H9 (cell line): ENCODE measurements around the gene RGS6. TPM values are rescaled to one million over a fixed set of nuclear protein-coding genes. Genes with fewer than 3 reads are reported as not detected.

Experiments used
- DNase-seq: peaks from one replicate; pipeline ENCODE4 v3.0.0-alpha.2; 2017
- H2AFZ ChIP-seq: one replicate; pipeline ENCODE4 v1.6.1; 2013; ENCODE audit warnings: mild to moderate bottlenecking, low read length, control low read depth, moderate library complexity
- H2AK5ac ChIP-seq: 2 replicates; pipeline ENCODE4 v1.6.1; 2013; ENCODE audit warnings: low read length, control low read depth, mixed read lengths; ENCODE audit not compliant: insufficient read length
- H2BK120ac ChIP-seq: one replicate; pipeline ENCODE4 v1.6.1; 2013; ENCODE audit warnings: low read depth, mild to moderate bottlenecking, low read length, control low read depth, inconsistent platforms; ENCODE audit not compliant: poor library complexity, severe bottlenecking
- H2BK12ac ChIP-seq: 2 replicates; pipeline ENCODE4 v1.6.1; 2013; ENCODE audit warnings: low read length, control low read depth, mixed read lengths, low read depth; ENCODE audit not compliant: insufficient read length
- H2BK15ac ChIP-seq: 2 replicates; pipeline ENCODE4 v1.6.1; 2013; ENCODE audit warnings: low read depth, low read length, control low read depth
- H2BK20ac ChIP-seq: one replicate; pipeline ENCODE4 v1.6.1; 2013; ENCODE audit warnings: low read depth, mild to moderate bottlenecking, low read length, control low read depth, inconsistent platforms; ENCODE audit not compliant: poor library complexity, severe bottlenecking
- H2BK5ac ChIP-seq: 2 replicates; pipeline ENCODE4 v1.6.1; 2013; ENCODE audit warnings: low read length, control low read depth, mixed read lengths; ENCODE audit not compliant: insufficient read length
- H3K14ac ChIP-seq: 2 replicates; pipeline ENCODE4 v1.6.1; 2013; ENCODE audit warnings: low read length, control low read depth; ENCODE audit not compliant: insufficient read depth
- H3K18ac ChIP-seq: 2 replicates; pipeline ENCODE4 v1.6.1; 2013; ENCODE audit warnings: low read depth, mild to moderate bottlenecking, mixed read lengths, low read length, control low read depth; ENCODE audit not compliant: insufficient read length
- H3K23ac ChIP-seq: 2 replicates; pipeline ENCODE4 v1.6.1; 2013; ENCODE audit warnings: low read length, control low read depth, mixed read lengths, low read depth; ENCODE audit not compliant: insufficient read length
- H3K23me2 ChIP-seq: 2 replicates; pipeline ENCODE4 v1.6.1; 2013; ENCODE audit warnings: low read depth, mild to moderate bottlenecking, mixed read lengths, low read length, control low read depth; ENCODE audit not compliant: insufficient read length, poor library complexity, severe bottlenecking
- H3K27ac ChIP-seq: 2 replicates; pipeline ENCODE4 v1.5.1; 2013; ENCODE audit warnings: low read length, control low read depth, mixed read lengths, low read depth; ENCODE audit not compliant: insufficient read length
- H3K27me3 ChIP-seq: 2 replicates; pipeline ENCODE4 v1.6.1; 2013; ENCODE audit warnings: low read length, control low read depth, inconsistent platforms; ENCODE audit not compliant: insufficient read depth
- H3K4ac ChIP-seq: 2 replicates; pipeline ENCODE4 v1.6.1; 2013; ENCODE audit warnings: low read depth, mild to moderate bottlenecking, control low read depth, inconsistent platforms, low read length, moderate library complexity
- H3K4me1 ChIP-seq: 2 replicates; pipeline ENCODE4 v1.6.1; 2013; ENCODE audit warnings: low read length, control low read depth, inconsistent platforms; ENCODE audit not compliant: insufficient read depth
- H3K4me2 ChIP-seq: 2 replicates; pipeline ENCODE4 v1.6.1; 2013; ENCODE audit warnings: low read length, control low read depth, mixed read lengths; ENCODE audit not compliant: insufficient read length, insufficient read depth
- H3K56ac ChIP-seq: 2 replicates; pipeline ENCODE4 v1.6.1; 2013; ENCODE audit warnings: low read depth, mild to moderate bottlenecking, mixed read lengths, low read length, control low read depth; ENCODE audit not compliant: insufficient read length
- H3K79me1 ChIP-seq: 2 replicates; pipeline ENCODE4 v1.6.1; 2013; ENCODE audit warnings: low read depth, mild to moderate bottlenecking, moderate library complexity, low read length, control low read depth, inconsistent platforms; ENCODE audit not compliant: insufficient read depth, poor library complexity, severe bottlenecking
- H3K79me2 ChIP-seq: 2 replicates; pipeline ENCODE4 v1.6.1; 2013; ENCODE audit warnings: low read length, control low read depth, inconsistent platforms; ENCODE audit not compliant: insufficient read depth
- H3K9ac ChIP-seq: 2 replicates; pipeline ENCODE4 v1.6.1; 2013; ENCODE audit warnings: low read length, control low read depth, mixed read lengths; ENCODE audit not compliant: insufficient read length; ENCODE audit errors: extremely low read depth
- H3K9me3 ChIP-seq: one replicate; pipeline ENCODE4 v1.6.1; 2013; ENCODE audit warnings: low read depth, low read length, inconsistent platforms; ENCODE audit not compliant: control insufficient read depth
- H3T11ph ChIP-seq: one replicate; pipeline ENCODE4 v1.6.1; 2013; ENCODE audit warnings: mild to moderate bottlenecking, low read length, control low read depth, inconsistent platforms
- H4K20me1 ChIP-seq: one replicate; pipeline ENCODE4 v1.6.1; 2013; ENCODE audit not compliant: control insufficient read depth, insufficient read length, insufficient read depth
- H4K5ac ChIP-seq: 2 replicates; pipeline ENCODE4 v1.6.1; 2013; ENCODE audit warnings: low read depth, mild to moderate bottlenecking, mixed read lengths, low read length, control low read depth; ENCODE audit not compliant: insufficient read length
- H4K8ac ChIP-seq: replicated peaks from 2 replicates; pipeline ENCODE4 v1.6.1; 2013; ENCODE audit warnings: low read length, control low read depth, mixed read lengths, low read depth; ENCODE audit not compliant: insufficient read length
- H4K91ac ChIP-seq: 2 replicates; pipeline ENCODE4 v1.6.1; 2013; ENCODE audit warnings: low read depth, mild to moderate bottlenecking, moderate library complexity, mixed read lengths, low read length, control low read depth; ENCODE audit not compliant: insufficient read length
- H3K27ac Mint-ChIP-seq, 3 experiments: 2 replicates in 2 of 3; 3 replicates in 1 of 3; pipeline ENCODE4 v1.8.0; 2020 to 2021; ENCODE audit warnings: mixed read lengths in 3 of 3, mild to moderate bottlenecking in 1 of 3, moderate library complexity in 1 of 3
- H3K27me3 Mint-ChIP-seq: 2 replicates; pipeline ENCODE4 v1.8.0; 2021; ENCODE audit warnings: low read depth, mild to moderate bottlenecking, moderate library complexity, mixed read lengths
- H3K36me3 Mint-ChIP-seq, 3 experiments: 2 replicates in 2 of 3; 3 replicates in 1 of 3; pipeline ENCODE4 v1.8.0; 2020 to 2021; ENCODE audit warnings: low read depth in 3 of 3, mixed read lengths in 3 of 3; ENCODE audit not compliant: insufficient read depth in 1 of 3
- H3K4me1 Mint-ChIP-seq, 2 experiments: 2 replicates each; pipeline ENCODE4 v1.8.0; 2020; ENCODE audit warnings: mixed read lengths in 2 of 2
- H3K4me3 Mint-ChIP-seq, 2 experiments: 2 replicates in 1 of 2; 3 replicates in 1 of 2; pipeline ENCODE4 v1.8.0; 2020 to 2021; ENCODE audit warnings: mild to moderate bottlenecking in 2 of 2, mixed read lengths in 2 of 2, moderate library complexity in 1 of 2
- H3K9me3 Mint-ChIP-seq, 2 experiments: 2 replicates in 1 of 2; 3 replicates in 1 of 2; pipeline ENCODE4 v1.8.0; 2020; ENCODE audit warnings: mild to moderate bottlenecking in 2 of 2, mixed read lengths in 2 of 2, moderate library complexity in 1 of 2
- CTCF ChIP-seq: fragments of 200-600 bp; sonication (generic); conservative IDR thresholded peaks from 3 replicates; pipeline ENCODE4 v1.8.0; 2021; ENCODE audit warnings: antibody characterized with exemption, mild to moderate bottlenecking
- WGBS: extraction: QIAGEN DNeasy Blood & Tissue Kit; methylation state at CpG from one replicate; pipeline ENCODE4 v1.1.7; 2013; ENCODE audit warnings: missing lambda C conversion rate, low lambda C conversion rate, mixed read lengths; ENCODE audit not compliant: insufficient read length; ENCODE audit errors: extremely low coverage; 5-methylcytosine and 5-hydroxymethylcytosine counted together
- total RNA-seq: library from RNA; stranded (reverse); gene quantifications from 2 replicates; pipeline ENCODE4 v1.2.1, GENCODE V29; 2021

The RGS6 gene
- total RNA-seq, 1 experiment from 2014 or later = 3.0 TPM

- H3K14ac ChIP-seq = no peak overlapping the region
- H3K27ac Mint-ChIP-seq = no peak overlapping the region; a peak in 1 of 7 replicates
- no peaks in the 10 kb centered on the region for H3K79me2 ChIP-seq
- H4K5ac ChIP-seq = no peak overlapping the region
- no CpG with 5 or more reads among the region's 4 CpGs for WGBS
- H3K27me3 Mint-ChIP-seq = no peaks in the 10 kb centered on the region
- H4K91ac ChIP-seq = no peak overlapping the region
- H2BK5ac ChIP-seq = no peak overlapping the region
- H4K8ac ChIP-seq = no peak overlapping the region
- H3K9ac ChIP-seq = no peak overlapping the region
- no peaks in the 10 kb centered on the region for H3K9me3 ChIP-seq
- no peaks in the 10 kb centered on the region for H3K27me3 ChIP-seq
- no peak overlapping the region for H3K56ac ChIP-seq
- no peak overlapping the region for H3K4me3 Mint-ChIP-seq
- H3K23ac ChIP-seq = no peak overlapping the region
- DNase-seq = no peak
- no peak overlapping the region for H2BK20ac ChIP-seq
- no peaks in the 10 kb centered on the region for H4K20me1 ChIP-seq
- no peak overlapping the region for H3K4me2 ChIP-seq
- no peaks in the 10 kb centered on the region for H3K23me2 ChIP-seq
- no peaks in the 10 kb centered on the region for H3K79me1 ChIP-seq
- no peaks in the 10 kb centered on the region for H3K36me3 Mint-ChIP-seq
- no peak overlapping the region for H2BK120ac ChIP-seq
- TF ChIP-seq CTCF = no peak
- no peak overlapping the region for H2BK15ac ChIP-seq
- H3T11ph ChIP-seq = no peak overlapping the region
- H3K9me3 Mint-ChIP-seq = no peaks in the 10 kb centered on the region
- H3K4me1 Mint-ChIP-seq = peaks cover 3 to 12% of the 10 kb centered on the region in 2 experiments; a peak in 2 of 4 replicates
- no peak overlapping the region for H3K4ac ChIP-seq
- no peak overlapping the region for H2AFZ ChIP-seq
- H3K4me1 ChIP-seq = no peaks in the 10 kb centered on the region
- H2AK5ac ChIP-seq = no peak overlapping the region
- H3K27ac ChIP-seq = no peak overlapping the region
- no peak overlapping the region for H3K18ac ChIP-seq
- no peak overlapping the region for H2BK12ac ChIP-seq
Observed at GRCh38 chr14:72054911-72055310, 122.7 kb downstream of the RGS6 start.
